Glutamatergic neuron (in vitro differentiated cells): ENCODE data around the gene CFAP61. TPM values are rescaled to one million over a fixed set of nuclear protein-coding genes. Genes with fewer than 3 reads are reported as not detected.
A peak's percentile ranks its signal among the peaks of the same experiment; 100 is the strongest.

Source experiments
- DNase-seq: peaks from one replicate; pipeline ENCODE4 v3.0.0; 2022
- H3K27ac Mint-ChIP-seq: one replicate; pipeline ENCODE4 v1.8.0; 2020; ENCODE audit warnings: mild to moderate bottlenecking, mixed read lengths, inconsistent platforms; ENCODE audit not compliant: unreplicated experiment
- H3K27me3 Mint-ChIP-seq: one replicate; pipeline ENCODE4 v1.8.0; 2020; ENCODE audit warnings: mild to moderate bottlenecking, moderate library complexity, mixed read lengths, inconsistent platforms; ENCODE audit not compliant: unreplicated experiment
- H3K36me3 Mint-ChIP-seq: one replicate; pipeline ENCODE4 v1.8.0; 2020; ENCODE audit warnings: mild to moderate bottlenecking, mixed read lengths, inconsistent platforms; ENCODE audit not compliant: unreplicated experiment
- H3K4me1 Mint-ChIP-seq: one replicate; pipeline ENCODE4 v1.8.0; 2020; ENCODE audit warnings: mild to moderate bottlenecking, low read depth, mixed read lengths, inconsistent platforms; ENCODE audit not compliant: unreplicated experiment
- H3K4me3 Mint-ChIP-seq: one replicate; pipeline ENCODE4 v1.8.0; 2020; ENCODE audit warnings: mild to moderate bottlenecking, mixed read lengths, inconsistent platforms; ENCODE audit not compliant: unreplicated experiment
- H3K9me3 Mint-ChIP-seq: one replicate; pipeline ENCODE4 v1.8.0; 2020; ENCODE audit warnings: mild to moderate bottlenecking, moderate library complexity, mixed read lengths, inconsistent platforms; ENCODE audit not compliant: unreplicated experiment
- total RNA-seq: library from RNA; stranded (reverse); fragmentation: NEBNext Ultra II Directional; extraction: Animal tissue kit (Norgen Biotek cat#: 25700); gene quantifications from one replicate; pipeline ENCODE4 v1.2.1, GENCODE V29; 2021; ENCODE audit not compliant: unreplicated experiment
- TF ChIP-seq, protein P1 (sequence below): fragments of 200-600 bp; sonication (generic); IDR thresholded peaks from one replicate; pipeline ENCODE4 v1.5.0; 2021; ENCODE audit not compliant: partially characterized antibody, unreplicated experiment

CFAP61 gene
- total RNA-seq, 1 donor from 2014 or later: 5.0 TPM

DNA sequence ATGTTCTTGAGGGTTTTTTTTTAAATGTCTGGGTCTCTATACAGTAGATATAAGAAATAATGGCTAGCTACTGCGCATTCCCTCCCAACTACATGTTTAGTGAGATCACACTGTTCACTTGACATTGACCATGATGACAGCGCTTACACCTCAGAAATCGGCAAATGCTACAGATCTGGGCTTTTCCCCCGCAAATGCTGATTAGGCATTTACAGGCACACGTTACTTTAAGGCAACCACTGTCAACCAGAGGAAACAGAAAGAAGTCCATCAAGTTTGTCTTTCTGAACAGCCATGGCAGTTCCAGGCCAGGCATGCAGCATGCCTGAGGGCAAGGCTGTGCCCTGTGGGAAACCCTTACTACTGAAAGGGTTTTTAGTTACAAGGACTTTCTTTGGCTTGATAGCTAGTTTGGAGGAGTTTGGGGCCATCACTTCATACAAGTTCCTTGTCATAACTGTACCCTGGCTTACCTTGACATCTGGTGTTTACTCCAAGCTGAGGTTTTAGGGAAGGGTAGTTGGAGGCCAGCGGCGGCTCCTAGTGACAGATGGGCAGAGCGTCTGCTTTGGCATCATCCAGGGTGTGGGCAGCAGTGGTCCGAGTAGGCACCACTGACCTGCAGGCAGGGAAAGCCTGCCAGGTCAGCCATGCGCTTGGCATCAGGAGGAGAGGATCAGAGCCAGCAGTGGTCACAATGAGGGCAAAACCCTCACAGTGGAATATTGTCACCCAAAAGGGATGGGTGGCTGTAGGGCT, 43.0 kb downstream of the CFAP61 start:
- DNase-seq: no peak
- H3K4me3 Mint-ChIP-seq: no peak overlapping the region
- TF ChIP-seq, protein P1, sequence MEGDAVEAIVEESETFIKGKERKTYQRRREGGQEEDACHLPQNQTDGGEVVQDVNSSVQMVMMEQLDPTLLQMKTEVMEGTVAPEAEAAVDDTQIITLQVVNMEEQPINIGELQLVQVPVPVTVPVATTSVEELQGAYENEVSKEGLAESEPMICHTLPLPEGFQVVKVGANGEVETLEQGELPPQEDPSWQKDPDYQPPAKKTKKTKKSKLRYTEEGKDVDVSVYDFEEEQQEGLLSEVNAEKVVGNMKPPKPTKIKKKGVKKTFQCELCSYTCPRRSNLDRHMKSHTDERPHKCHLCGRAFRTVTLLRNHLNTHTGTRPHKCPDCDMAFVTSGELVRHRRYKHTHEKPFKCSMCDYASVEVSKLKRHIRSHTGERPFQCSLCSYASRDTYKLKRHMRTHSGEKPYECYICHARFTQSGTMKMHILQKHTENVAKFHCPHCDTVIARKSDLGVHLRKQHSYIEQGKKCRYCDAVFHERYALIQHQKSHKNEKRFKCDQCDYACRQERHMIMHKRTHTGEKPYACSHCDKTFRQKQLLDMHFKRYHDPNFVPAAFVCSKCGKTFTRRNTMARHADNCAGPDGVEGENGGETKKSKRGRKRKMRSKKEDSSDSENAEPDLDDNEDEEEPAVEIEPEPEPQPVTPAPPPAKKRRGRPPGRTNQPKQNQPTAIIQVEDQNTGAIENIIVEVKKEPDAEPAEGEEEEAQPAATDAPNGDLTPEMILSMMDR: no peak
- H3K4me1 Mint-ChIP-seq: peaks cover 20% of the 10 kb centered on the region
- H3K27me3 Mint-ChIP-seq: no peaks in the 10 kb centered on the region
- peaks cover 3% of the 10 kb centered on the region for H3K9me3 Mint-ChIP-seq
- H3K36me3 Mint-ChIP-seq: no peaks in the 10 kb centered on the region
- H3K27ac Mint-ChIP-seq: no peak overlapping the region

GRCh38 chr20:20096421-20096820, 44.1 kb downstream of the CFAP61 start:
- no peaks in the 10 kb centered on the region for H3K36me3 Mint-ChIP-seq
- no peak overlapping the region for H3K4me3 Mint-ChIP-seq
- H3K27ac Mint-ChIP-seq: peak overlapping the region; percentile 12
- TF ChIP-seq, protein P1: no peak
- H3K27me3 Mint-ChIP-seq: no peaks in the 10 kb centered on the region
- H3K9me3 Mint-ChIP-seq: peaks cover 3% of the 10 kb centered on the region
- H3K4me1 Mint-ChIP-seq: peaks cover 20% of the 10 kb centered on the region
- no peak for DNase-seq

GRCh38 chr20:20100881-20101280, 48.5 kb downstream of the CFAP61 start:
- Mint-ChIP-seq H3K27me3 (no peaks in the 10 kb centered on the region), H3K27ac (no peak overlapping the region), H3K4me3 (no peak overlapping the region), H3K9me3 (peaks cover 3% of the 10 kb centered on the region), H3K36me3 (no peaks in the 10 kb centered on the region), H3K4me1 (peaks cover 6% of the 10 kb centered on the region)
- no peak for DNase-seq
- TF ChIP-seq, protein P1: no peak

DNA sequence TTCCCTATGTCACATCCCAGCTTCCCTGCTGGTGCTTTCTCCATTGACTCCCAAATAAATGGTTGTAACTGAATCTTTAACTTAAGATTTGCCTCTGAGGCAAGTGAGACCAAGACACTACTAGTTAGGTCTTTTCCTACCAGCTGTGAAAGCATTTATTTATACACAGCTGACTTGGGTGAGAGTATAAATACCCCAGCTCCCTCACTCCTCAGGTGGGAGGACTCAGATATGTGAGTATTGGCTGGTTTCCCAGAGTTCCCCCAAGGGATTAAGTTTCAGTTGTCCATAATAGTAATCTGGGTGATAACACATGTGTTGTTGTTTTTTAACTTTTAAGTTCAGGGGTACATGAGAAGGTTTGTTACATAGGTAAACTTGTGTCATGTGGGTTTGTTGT, 49.8 kb downstream of the CFAP61 start:
- H3K9me3 Mint-ChIP-seq: peaks cover 2% of the 10 kb centered on the region
- no peaks in the 10 kb centered on the region for H3K36me3 Mint-ChIP-seq
- no peak for DNase-seq
- TF ChIP-seq, protein P1: no peak
- peaks cover 3% of the 10 kb centered on the region for H3K4me1 Mint-ChIP-seq
- H3K27ac Mint-ChIP-seq: no peak overlapping the region
- no peaks in the 10 kb centered on the region for H3K27me3 Mint-ChIP-seq
- H3K4me3 Mint-ChIP-seq: no peak overlapping the region

DNA sequence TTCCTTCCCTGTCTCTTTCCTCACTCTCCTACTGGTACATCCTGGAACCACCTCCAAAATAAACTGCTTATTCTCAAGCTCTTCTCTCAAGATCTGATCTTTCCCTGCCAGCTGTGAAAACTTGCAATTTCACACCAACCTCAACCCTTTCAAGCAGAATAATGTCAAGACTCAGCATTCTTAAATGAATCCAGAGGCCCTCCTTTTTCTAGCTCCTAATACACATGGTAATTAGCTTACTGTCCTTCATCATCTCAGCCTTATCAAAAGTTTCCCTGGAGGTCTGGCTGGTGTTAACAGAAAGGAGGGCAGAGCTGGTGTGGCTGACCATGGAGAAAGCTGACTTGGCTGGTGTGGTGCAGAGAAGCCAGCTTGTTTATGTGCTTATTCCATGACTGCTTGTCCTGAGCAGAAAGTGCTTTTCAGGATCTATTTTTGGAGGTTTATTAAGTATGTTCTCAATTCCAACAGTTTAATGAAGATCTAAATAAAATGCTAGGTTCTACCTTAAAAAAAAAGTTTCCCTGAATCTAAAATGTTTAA, 50.5 kb downstream of the CFAP61 start:
- no peak overlapping the region for H3K27ac Mint-ChIP-seq
- H3K27me3 Mint-ChIP-seq: no peaks in the 10 kb centered on the region
- peaks cover 2% of the 10 kb centered on the region for H3K9me3 Mint-ChIP-seq
- TF ChIP-seq, protein P1: no peak
- no peak for DNase-seq
- peaks cover 3% of the 10 kb centered on the region for H3K4me1 Mint-ChIP-seq
- H3K4me3 Mint-ChIP-seq: no peak overlapping the region
- no peaks in the 10 kb centered on the region for H3K36me3 Mint-ChIP-seq
